ENCODE measurements around the gene CCDC82.

CCDC82 gene

DNA sequence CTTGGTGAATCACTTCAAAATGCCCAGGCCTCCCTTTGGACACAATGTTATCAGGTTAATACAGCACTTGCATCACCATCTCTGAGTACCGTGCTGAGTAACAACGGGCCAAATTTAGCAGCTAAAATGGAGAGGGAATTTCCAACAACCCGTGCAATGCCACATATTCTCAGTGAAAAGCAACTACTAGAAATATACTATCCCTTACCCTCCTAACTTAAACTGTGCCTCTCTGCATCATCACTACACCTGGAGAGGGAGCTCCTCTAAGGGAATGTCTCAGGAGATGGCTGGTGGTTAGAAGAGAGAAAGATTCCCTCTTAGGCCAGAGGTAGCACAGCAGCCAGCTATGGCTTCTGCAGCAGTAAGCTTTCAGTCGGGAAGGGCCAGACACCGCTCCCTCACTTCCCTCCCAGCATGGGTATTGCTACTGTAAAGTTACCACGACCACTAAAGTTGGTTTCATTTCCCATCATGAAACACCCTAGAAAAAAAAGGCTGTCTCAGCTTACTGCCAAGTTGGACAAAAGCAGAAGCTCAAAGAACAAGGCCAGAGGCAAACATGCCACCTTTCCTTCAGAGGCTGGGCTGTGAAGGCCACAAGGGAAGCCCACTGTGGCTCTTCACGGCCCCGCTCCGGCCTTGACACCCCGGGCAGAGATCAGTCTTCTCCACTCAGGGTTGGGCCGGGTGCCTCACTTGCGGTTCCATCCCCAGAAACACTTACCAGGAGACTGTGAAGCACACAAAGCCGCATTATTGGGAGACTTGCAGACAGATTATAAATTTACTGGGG, 50.6 kb downstream of the CCDC82 start:
- no peaks in the 10 kb centered on the region for H3K27me3 ChIP-seq (ENCODE audit: control insufficient read depth, insufficient read depth, low read length)
- H3K4me3 ChIP-seq (ENCODE audit: low read depth, low read length): no peak overlapping the region
- H3K27ac ChIP-seq (ENCODE audit: low read depth, low read length): no peak overlapping the region
- peaks cover 70% of the 10 kb centered on the region for H3K4me1 ChIP-seq (ENCODE audit: control insufficient read depth, insufficient read depth, low read length)
- H3K36me3 ChIP-seq (ENCODE audit: control insufficient read depth, insufficient read depth, low read length): no peaks in the 10 kb centered on the region
- no peak overlapping the region for H3K9ac ChIP-seq (ENCODE audit: low read length)
- H3K9me3 ChIP-seq (ENCODE audit: control insufficient read depth, insufficient read depth, low read depth, low read length): no peaks in the 10 kb centered on the region

DNA sequence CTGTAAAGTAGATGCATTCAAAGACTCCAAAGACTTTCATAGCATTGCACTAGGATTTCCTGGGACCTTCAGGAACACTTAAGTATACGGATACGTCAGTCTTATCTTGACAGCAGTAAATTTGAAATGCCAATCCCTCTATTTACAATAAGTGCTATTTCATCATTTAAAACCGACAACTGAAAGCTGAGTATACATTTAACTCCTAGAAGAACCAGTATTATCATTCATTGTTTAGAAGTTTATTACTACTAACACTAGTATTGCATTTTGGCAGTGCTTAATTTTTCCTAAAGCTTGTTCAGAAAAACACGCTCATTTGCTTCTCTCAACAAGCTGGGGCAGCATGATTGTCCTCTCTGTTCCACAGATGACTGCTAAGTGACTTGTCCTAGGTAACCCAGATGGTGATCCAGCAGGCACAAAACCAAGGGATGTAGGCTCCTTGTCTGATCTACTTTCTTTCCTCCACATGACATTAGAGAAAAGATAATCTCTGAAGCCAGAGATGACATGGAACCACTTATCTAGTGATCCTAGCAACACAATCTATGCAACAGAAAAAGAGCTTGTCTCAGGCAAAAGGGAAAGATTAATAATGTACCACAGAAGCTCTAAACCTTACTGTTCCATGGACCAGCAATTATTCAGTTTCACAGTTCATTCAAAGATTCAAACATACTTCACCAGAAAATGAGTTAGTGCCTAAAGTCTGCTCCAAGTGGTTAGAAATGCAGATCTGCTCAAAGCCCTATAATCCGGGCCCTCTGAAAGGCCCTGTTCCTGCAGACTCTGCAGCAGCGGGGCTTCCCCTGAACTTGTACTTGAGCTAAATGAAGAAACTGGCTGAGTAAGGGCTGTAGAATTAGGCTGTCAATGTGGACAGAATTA, 51.9 kb downstream of the CCDC82 start:
- no peak overlapping the region for H3K4me3 ChIP-seq (ENCODE audit: low read depth, low read length)
- H3K9me3 ChIP-seq (ENCODE audit: control insufficient read depth, insufficient read depth, low read depth, low read length): no peaks in the 10 kb centered on the region
- H3K27ac ChIP-seq (ENCODE audit: low read depth, low read length): no peak overlapping the region; the same call in 1 of the 2 replicates
- no peaks in the 10 kb centered on the region for H3K36me3 ChIP-seq (ENCODE audit: control insufficient read depth, insufficient read depth, low read length)
- no peaks in the 10 kb centered on the region for H3K27me3 ChIP-seq (ENCODE audit: control insufficient read depth, insufficient read depth, low read length)
- H3K4me1 ChIP-seq (ENCODE audit: control insufficient read depth, insufficient read depth, low read length): peaks cover 80% of the 10 kb centered on the region
- no peak overlapping the region for H3K9ac ChIP-seq (ENCODE audit: low read length)

DNA sequence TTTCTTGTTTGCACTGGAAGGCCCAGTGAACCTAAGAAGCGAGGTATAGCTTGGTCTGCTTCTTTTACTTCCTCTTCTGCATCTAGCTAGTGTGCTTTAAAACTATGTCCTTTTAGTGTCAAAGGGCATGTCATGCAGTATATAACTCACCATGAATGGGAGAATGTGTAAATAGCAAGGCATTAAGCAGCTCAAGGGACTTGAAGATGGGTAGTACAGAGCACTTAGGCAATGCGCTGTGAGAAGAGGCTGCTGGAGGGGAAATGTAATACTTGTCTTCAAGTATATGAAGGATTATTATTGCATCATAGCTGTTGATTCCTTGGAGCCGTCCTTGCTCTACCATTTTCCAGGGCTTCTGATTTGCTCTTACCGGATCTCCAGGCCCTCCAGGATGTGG, 54.3 kb downstream of the CCDC82 start:
- Histone ChIP-seq H3K36me3 (ENCODE audit: control insufficient read depth, insufficient read depth, low read length) (no peaks in the 10 kb centered on the region), H3K9me3 (ENCODE audit: control insufficient read depth, insufficient read depth, low read depth, low read length) (no peaks in the 10 kb centered on the region), H3K4me3 (ENCODE audit: low read depth, low read length) (no peak overlapping the region), H3K4me1 (ENCODE audit: control insufficient read depth, insufficient read depth, low read length) (peaks cover 83% of the 10 kb centered on the region), H3K9ac (ENCODE audit: low read length) (no peak overlapping the region), H3K27me3 (ENCODE audit: control insufficient read depth, insufficient read depth, low read length) (no peaks in the 10 kb centered on the region), H3K27ac (ENCODE audit: low read depth, low read length) (no peak overlapping the region)

DNA sequence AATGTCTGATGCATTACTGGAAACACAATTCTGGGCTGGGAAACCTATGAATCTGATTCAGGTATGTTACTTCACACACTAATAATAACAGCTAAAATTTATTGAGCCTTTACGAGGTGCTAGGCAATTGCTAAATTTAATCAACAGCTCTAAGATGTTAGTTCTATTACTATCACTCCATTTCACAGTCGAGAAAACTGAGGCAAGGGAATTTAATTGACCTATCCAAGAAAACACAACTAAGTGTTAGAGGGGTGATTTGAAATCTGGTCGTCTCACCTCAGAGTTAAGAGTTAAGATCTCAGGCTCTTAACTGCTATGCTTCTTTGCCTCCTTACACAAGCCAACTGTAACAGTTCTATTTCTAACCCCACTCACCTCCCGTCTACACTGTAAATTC, 55.5 kb downstream of the CCDC82 start:
- H3K4me3 ChIP-seq (ENCODE audit: low read depth, low read length): no peak overlapping the region
- H3K9me3 ChIP-seq (ENCODE audit: control insufficient read depth, insufficient read depth, low read depth, low read length): no peaks in the 10 kb centered on the region
- H3K4me1 ChIP-seq (ENCODE audit: control insufficient read depth, insufficient read depth, low read length): peaks cover 82% of the 10 kb centered on the region
- H3K36me3 ChIP-seq (ENCODE audit: control insufficient read depth, insufficient read depth, low read length): no peaks in the 10 kb centered on the region
- no peak overlapping the region for H3K9ac ChIP-seq (ENCODE audit: low read length)
- no peaks in the 10 kb centered on the region for H3K27me3 ChIP-seq (ENCODE audit: control insufficient read depth, insufficient read depth, low read length)
- H3K27ac ChIP-seq (ENCODE audit: low read depth, low read length): no peak overlapping the region

DNA sequence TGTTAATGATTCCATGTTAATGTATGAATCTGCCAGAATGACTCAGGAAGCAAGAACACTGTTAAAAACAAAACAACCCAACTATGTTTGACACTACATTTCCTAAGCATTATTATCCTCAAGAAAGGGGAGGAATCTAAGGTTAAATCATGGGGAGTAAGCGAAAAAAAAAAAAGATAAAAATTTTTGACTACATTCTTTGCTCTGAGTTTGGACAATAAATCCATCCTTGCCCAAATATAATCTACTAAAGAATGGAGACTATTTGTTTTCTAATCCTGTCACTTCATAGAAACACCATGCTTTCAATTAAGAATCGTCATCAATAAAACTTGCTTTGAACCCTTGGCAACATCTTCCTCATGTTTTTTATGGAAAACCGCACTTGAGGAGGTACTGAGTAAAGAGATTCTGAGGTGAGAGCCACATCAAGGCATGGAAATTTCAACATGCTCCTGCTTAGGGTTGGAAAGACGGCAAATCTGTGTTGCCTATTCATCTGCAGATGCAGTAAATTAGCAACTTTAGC, 56.5 kb downstream of the CCDC82 start:
- H3K27ac ChIP-seq (ENCODE audit: low read depth, low read length): no peak overlapping the region
- peaks cover 79% of the 10 kb centered on the region for H3K4me1 ChIP-seq (ENCODE audit: control insufficient read depth, insufficient read depth, low read length)
- no peaks in the 10 kb centered on the region for H3K36me3 ChIP-seq (ENCODE audit: control insufficient read depth, insufficient read depth, low read length)
- H3K9me3 ChIP-seq (ENCODE audit: control insufficient read depth, insufficient read depth, low read depth, low read length): no peaks in the 10 kb centered on the region
- H3K9ac ChIP-seq (ENCODE audit: low read length): no peak overlapping the region
- H3K27me3 ChIP-seq (ENCODE audit: control insufficient read depth, insufficient read depth, low read length): no peaks in the 10 kb centered on the region
- 0 out of 2 replicates have a peak overlapping the region, but pooled peaks have one; percentile 12 for H3K4me3 ChIP-seq (ENCODE audit: low read depth, low read length)

DNA sequence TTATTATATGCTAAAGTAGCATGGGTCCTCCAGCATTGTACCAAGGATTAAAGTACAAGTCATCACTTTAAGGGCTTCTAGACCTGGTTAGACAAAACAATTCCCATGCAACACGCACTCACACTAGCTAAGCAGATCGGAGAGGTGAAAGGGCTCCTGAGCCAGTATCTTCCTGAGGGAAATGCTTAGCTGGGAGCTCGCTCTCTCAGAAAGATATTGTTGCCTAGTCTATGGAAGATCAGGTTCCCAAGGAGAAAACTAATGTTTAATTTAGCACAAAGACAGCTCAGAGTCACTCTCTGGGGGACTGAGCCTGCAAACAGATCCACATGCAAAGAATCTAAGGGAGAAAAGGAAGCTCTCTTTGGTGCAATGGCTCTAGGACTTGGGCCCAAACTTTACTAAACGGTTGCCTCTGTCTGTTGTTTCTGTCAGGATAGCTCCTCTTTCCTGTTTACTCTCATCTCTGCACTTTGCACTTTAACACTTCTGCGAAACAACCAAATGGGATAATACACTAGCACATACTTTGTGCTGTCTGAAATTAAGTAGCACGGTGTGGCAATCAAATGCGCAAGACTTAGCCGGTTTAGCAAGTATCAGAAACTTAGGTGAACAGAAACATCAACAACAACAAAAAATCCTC, 57.5 kb downstream of the CCDC82 start:
- Histone ChIP-seq H3K9me3 (ENCODE audit: control insufficient read depth, insufficient read depth, low read depth, low read length) (no peaks in the 10 kb centered on the region), H3K36me3 (ENCODE audit: control insufficient read depth, insufficient read depth, low read length) (no peaks in the 10 kb centered on the region), H3K27ac (ENCODE audit: low read depth, low read length) (peak overlapping the region; percentile 16; the same call in 1 of the 2 replicates), H3K4me1 (ENCODE audit: control insufficient read depth, insufficient read depth, low read length) (peaks cover 70% of the 10 kb centered on the region), H3K9ac (ENCODE audit: low read length) (no peak overlapping the region), H3K27me3 (ENCODE audit: control insufficient read depth, insufficient read depth, low read length) (no peaks in the 10 kb centered on the region), H3K4me3 (ENCODE audit: low read depth, low read length) (no peak overlapping the region)

DNA sequence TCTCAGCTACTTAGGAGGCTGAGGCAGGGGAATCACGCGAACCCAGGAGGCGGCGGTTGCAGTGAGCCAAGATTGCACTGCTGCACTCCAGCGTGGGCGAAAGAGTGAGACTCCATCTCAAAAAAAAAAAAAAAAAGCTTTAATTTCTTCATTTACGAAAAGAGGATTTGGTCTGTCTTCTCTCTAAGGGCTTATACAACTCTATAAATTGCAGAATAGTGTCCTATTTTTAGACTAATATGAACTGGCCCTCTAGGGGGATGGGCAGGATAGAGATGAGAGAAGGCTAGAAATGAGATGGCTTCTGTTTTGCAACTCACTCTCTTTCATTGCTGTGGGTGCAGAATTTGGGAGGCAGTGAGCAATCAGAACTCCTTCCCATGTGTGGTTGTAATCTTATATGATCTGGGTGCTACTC, 58.0 kb downstream of the CCDC82 start:
- Histone ChIP-seq H3K27ac (ENCODE audit: low read depth, low read length) (no peak overlapping the region), H3K9ac (ENCODE audit: low read length) (no peak overlapping the region), H3K27me3 (ENCODE audit: control insufficient read depth, insufficient read depth, low read length) (no peaks in the 10 kb centered on the region), H3K4me1 (ENCODE audit: control insufficient read depth, insufficient read depth, low read length) (peaks cover 64% of the 10 kb centered on the region), H3K36me3 (ENCODE audit: control insufficient read depth, insufficient read depth, low read length) (no peaks in the 10 kb centered on the region), H3K9me3 (ENCODE audit: control insufficient read depth, insufficient read depth, low read depth, low read length) (no peaks in the 10 kb centered on the region), H3K4me3 (ENCODE audit: low read depth, low read length) (no peak overlapping the region)

DNA sequence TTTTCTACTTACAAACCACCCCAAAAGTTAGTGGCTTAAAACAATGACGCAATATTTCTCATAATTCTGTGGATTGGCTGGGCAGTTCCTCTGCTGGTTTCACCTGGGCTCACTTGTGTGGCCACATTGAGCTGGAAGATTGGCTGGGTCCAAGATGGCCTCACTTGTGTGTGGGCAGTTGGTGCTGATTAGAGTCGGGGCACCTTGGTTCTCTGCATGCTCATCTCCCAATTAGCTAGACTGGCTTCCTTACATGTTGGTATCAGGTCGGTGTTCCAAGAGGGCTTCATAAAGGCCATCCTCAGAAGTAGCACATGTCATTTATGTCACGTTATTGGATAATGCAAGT, 59.2 kb downstream of the CCDC82 start:
- Histone ChIP-seq H3K27me3 (ENCODE audit: control insufficient read depth, insufficient read depth, low read length) (no peaks in the 10 kb centered on the region), H3K4me1 (ENCODE audit: control insufficient read depth, insufficient read depth, low read length) (peaks cover 60% of the 10 kb centered on the region), H3K27ac (ENCODE audit: low read depth, low read length) (no peak overlapping the region), H3K36me3 (ENCODE audit: control insufficient read depth, insufficient read depth, low read length) (no peaks in the 10 kb centered on the region), H3K9ac (ENCODE audit: low read length) (no peak overlapping the region), H3K4me3 (ENCODE audit: low read depth, low read length) (no peak overlapping the region), H3K9me3 (ENCODE audit: control insufficient read depth, insufficient read depth, low read depth, low read length) (no peaks in the 10 kb centered on the region)

DNA sequence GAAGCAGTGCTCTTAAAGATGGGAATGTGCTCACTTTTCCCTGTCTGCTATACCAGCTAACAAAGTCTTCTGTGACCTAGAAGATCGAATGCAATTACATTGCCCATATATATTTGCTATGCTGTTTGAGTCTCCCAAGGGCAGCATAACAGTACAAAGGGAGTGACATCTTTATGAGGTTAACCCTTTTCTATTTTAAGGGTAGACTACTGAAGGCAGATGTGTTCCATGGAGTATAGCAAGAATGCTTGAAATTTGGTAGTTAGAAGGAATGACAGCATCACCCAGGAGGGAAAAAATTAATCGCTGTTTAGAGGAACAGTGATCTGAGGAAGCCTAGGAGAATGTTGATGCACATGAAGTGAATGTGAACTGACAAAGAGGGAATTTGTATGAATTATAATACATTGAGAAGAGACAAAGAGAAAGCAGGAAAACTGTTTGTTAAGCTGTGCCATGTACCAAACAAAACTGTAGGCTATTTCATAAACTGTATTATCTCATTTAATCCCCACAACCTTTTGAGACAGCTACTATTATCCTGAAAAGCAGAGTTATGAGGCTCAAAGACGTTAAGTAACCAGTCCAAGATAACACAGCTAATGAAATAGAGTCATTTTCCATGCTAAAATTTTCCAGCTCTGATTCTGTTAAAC, 59.7 kb downstream of the CCDC82 start:
- no peak overlapping the region for H3K27ac ChIP-seq (ENCODE audit: low read depth, low read length)
- H3K9ac ChIP-seq (ENCODE audit: low read length): no peak overlapping the region
- H3K4me1 ChIP-seq (ENCODE audit: control insufficient read depth, insufficient read depth, low read length): peaks cover 60% of the 10 kb centered on the region
- no peaks in the 10 kb centered on the region for H3K27me3 ChIP-seq (ENCODE audit: control insufficient read depth, insufficient read depth, low read length)
- H3K36me3 ChIP-seq (ENCODE audit: control insufficient read depth, insufficient read depth, low read length): no peaks in the 10 kb centered on the region
- H3K4me3 ChIP-seq (ENCODE audit: low read depth, low read length): no peak overlapping the region
- no peaks in the 10 kb centered on the region for H3K9me3 ChIP-seq (ENCODE audit: control insufficient read depth, insufficient read depth, low read depth, low read length)

DNA sequence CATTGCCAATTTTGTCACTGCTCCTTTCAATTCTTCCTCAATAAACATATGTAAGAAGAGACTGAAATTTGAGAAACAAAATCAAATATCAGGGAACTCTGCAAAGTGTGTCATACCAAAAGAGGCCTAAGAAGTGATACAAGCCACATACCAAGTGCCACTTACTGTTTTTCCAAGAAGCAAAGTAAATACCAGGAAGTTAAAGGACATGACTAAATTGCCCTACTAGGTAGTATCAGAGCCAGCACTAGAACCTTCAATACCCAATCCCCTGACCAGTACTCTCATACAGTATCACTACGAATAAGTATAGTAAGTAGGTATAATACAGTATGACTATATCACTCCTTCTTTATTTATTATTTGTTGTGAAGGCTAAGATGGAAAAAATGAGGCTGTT, 60.3 kb downstream of the CCDC82 start:
- no peak overlapping the region for H3K4me3 ChIP-seq (ENCODE audit: low read depth, low read length)
- no peaks in the 10 kb centered on the region for H3K27me3 ChIP-seq (ENCODE audit: control insufficient read depth, insufficient read depth, low read length)
- H3K9me3 ChIP-seq (ENCODE audit: control insufficient read depth, insufficient read depth, low read depth, low read length): no peaks in the 10 kb centered on the region
- H3K4me1 ChIP-seq (ENCODE audit: control insufficient read depth, insufficient read depth, low read length): peaks cover 63% of the 10 kb centered on the region
- H3K27ac ChIP-seq (ENCODE audit: low read depth, low read length): no peak overlapping the region
- no peaks in the 10 kb centered on the region for H3K36me3 ChIP-seq (ENCODE audit: control insufficient read depth, insufficient read depth, low read length)
- H3K9ac ChIP-seq (ENCODE audit: low read length): no peak overlapping the region
